GM18873 (cell line): ENCODE results near the gene PTMS.

ENCODE experiments used
- ATAC-seq: cut with Tn5 transposase; IDR thresholded peaks from one replicate; pipeline ENCODE4 v1.9.1; 2021; ENCODE audit warnings: mild to moderate bottlenecking, moderate library complexity, moderate number of reproducible peaks; ENCODE audit not compliant: unreplicated experiment, low FRiP score

PTMS gene

DNA sequence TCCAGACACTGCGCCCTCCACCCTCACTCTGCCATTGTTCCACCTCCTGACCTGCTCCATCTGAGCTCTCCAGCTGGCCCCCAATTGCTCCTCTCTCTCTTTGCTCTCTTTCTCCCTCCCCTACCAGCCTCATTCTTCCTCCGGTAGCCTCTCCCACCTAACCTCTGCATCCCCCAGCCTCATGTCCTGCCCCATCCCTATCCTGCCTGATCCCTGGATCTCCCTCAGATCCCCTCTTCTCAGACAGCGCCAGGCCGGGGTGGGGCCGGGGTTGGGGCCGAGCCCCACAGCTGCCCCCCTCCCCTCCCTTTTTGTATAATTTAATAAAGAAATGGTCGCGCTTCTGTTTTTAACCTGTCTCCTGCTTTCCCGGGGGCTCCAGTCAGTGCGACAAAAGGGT lies 4.4 kb downstream of the PTMS start:
- no peak for ATAC-seq

DNA sequence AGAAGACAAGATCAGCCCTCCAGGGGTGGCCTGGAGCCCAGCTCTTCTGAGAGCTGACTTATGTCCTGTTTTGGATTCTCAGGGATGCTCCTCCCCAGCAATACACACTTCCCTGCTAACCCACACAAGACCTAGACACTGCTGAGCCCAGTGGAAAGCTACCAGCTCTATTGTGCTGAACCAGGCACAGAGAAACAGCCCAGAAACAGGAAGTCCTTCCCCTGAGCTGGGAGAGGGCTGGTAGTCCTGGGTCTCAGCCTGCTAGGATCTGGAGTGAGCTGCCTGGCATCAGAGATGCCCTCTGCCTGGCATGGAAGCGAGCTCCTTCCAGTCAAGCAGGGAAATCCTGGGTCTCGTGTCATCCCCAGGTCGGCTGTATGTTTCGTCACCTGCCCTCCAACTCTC lies 4.9 kb downstream of the PTMS start:
- no peak for ATAC-seq

DNA sequence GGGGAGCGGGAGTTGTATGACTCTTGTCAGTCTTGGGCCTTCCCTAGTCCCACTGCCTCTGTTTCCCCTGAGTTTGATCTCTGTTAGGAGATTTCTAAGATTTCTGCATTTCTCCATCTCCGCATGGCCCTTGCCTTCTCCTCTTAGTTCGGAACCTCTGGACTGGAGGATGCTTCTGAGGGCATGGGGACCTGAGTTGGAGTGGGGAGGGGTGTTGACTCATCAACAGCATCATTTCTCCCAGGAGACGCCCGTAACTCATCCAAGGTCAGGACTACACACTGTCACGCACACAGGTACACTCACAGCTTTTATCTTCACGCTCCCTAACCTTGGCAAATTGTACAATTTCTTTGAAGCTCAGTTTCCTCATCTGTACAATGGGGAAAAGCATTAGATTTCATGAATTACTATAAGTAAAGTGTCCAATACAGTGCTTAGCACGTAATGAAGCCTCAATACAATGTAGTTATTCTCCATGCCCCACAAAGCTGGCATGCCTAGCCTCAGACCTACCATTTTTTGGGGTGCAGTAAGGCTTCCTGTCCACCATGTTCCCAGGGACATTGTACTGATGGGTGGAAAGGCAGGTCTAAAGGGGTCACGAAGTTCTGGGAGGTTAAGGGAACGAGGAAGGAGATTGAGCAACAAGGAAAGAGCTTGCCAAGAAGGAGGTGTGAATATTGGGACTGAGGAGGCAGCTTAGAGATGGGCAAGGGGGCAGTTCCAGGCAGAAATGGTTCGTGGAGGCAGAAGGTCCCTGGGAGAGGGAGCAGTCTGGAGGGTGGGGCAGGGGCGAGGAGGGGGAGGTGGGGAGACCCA lies 5.6 kb downstream of the PTMS start:
- ATAC-seq, result no peak

DNA sequence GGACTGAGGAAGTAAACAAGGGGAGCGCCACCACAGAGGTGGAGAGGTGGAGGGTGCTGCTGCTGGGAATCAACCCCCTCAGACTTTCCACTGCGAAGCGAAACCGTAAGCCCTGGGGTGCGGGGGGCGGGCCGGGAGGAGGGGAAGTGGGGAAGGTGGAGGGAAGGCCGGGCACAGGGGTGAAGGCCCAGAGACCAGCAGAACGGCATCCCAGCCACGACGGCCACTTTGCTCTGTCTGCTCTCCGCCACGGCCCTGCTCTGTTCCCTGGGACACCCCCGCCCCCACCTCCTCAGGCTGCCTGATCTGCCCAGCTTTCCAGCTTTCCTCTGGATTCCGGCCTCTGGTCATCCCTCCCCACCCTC lies 6.2 kb downstream of the PTMS start, which contains the start of gene LAG3:
LAG3 (plus strand) TSS at position 190 of the 365 bp plus-strand sequence. CDS start 333 bp downstream, outside the sequence.
- ATAC-seq, result no peak

DNA sequence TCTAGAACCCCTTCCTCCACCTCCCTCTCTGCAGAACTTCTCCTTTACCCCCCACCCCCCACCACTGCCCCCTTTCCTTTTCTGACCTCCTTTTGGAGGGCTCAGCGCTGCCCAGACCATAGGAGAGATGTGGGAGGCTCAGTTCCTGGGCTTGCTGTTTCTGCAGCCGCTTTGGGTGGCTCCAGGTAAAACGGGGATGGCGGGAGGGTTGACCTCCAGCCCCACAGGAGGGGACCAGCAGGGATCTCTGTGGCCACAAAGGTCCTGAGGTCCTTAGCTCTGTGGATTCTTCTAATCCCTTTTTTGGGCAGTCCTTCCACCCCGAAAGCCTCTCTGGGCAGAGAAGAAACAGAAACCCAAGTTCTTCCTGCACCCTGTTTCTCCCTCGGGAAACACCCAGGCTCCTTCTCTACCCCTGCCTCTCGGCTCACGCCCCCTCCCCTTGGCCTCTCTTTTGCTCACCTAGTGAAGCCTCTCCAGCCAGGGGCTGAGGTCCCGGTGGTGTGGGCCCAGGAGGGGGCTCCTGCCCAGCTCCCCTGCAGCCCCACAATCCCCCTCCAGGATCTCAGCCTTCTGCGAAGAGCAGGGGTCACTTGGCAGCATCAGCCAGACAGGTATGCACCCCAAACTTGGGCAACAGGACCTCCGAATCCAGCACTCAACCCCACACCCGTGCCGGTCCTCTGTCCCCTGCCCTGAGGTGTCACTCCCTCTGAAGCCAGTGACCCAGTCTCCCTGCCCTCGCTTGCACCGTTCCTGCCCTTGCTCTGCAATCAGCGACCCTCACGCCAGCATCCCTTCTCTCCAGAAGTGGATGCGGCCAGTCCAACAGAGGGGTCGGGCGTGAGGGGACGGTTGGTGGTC lies 6.8 kb downstream of the PTMS start:
- no peak for ATAC-seq

DNA sequence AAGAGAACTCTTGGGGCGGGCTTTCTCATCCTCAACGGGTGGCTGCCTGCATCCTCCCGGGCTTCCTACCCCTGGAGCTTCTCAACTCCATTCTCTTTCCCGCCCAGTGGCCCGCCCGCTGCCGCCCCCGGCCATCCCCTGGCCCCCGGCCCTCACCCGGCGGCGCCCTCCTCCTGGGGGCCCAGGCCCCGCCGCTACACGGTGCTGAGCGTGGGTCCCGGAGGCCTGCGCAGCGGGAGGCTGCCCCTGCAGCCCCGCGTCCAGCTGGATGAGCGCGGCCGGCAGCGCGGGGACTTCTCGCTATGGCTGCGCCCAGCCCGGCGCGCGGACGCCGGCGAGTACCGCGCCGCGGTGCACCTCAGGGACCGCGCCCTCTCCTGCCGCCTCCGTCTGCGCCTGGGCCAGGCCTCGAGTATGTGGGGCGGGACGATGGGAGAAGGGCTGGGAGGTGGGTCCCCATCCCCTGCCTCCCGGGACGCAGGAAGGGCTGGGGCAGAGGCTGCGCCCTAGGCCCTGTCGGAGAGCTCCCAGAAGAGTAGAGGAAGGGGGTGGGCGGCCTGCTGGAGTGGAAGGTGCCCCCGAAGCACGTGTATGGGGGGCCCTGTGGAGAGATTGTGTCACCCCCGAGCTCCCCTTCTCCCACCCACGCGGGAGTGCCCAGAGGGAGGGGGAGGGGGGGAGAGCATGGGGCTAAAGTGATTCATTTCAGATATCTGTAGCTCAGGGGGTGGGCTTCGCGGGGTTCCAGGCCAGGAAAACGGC lies 7.6 kb downstream of the PTMS start:
- no peak for ATAC-seq

DNA sequence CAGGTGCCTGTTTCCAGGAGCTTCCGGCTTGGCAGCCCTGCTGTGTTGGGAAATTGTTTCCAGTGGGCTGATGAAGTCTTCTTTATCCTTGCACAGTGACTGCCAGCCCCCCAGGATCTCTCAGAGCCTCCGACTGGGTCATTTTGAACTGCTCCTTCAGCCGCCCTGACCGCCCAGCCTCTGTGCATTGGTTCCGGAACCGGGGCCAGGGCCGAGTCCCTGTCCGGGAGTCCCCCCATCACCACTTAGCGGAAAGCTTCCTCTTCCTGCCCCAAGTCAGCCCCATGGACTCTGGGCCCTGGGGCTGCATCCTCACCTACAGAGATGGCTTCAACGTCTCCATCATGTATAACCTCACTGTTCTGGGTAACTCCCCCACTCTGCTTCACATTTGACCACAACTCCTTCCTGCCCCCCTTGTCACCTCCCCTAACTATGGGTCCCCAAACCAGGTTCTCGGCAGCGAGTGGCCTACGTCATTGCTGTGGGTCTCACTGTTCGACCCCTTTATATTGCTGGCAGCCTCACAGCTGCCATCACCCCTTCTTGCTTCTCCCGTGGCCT lies 8.4 kb downstream of the PTMS start:
- ATAC-seq, result no peak

DNA sequence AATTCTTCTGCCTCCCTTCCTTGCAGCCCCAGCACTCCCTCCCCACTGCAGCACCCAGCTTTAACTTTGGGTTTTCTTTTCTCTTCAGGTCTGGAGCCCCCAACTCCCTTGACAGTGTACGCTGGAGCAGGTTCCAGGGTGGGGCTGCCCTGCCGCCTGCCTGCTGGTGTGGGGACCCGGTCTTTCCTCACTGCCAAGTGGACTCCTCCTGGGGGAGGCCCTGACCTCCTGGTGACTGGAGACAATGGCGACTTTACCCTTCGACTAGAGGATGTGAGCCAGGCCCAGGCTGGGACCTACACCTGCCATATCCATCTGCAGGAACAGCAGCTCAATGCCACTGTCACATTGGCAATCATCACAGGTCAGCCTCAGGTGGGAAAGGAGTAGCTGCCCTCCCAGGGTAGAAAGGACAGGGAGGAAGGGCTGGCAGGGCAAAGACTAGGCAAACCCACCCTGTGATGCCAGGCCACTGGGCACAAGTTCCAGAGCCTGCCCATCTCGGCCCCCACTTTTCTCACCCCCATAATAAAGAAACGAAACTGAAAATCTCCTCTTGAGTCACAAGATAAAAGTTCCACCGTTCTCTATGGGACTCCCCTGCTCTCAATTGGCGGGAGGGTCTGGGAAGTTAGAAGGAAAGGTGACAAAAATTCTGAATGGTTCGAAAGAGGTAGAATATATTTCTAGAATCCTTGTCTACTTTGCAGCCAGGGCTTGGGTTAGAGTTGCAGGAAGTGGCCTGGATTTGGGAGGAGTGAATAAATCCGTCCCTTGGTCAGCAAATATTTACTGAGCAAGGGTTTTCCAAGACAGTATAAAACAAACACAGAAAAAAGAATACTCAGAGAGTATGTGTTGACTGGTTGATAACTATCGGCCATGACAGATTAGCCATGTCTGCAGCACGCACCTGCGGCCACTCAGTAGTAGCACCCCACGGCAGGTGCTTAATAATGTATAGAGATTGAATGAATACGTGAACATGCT lies 9.3 kb downstream of the PTMS start:
- no peak for ATAC-seq

DNA sequence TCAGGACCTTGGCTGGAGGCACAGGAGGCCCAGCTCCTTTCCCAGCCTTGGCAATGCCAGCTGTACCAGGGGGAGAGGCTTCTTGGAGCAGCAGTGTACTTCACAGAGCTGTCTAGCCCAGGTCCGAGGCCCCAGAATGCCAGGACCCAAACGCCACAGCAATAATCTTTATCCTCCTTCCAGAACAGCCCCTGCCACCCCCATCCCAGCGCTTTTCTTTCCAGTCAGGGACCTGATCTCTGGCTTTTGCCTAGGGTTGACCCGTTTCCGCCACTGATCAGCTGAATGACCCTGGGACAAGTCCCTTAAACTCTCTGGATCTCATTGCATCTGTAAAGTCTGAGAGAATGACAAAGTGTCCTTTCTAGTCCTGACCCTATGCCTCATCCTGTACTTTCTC lies 11.2 kb downstream of the PTMS start:
- no peak for ATAC-seq

DNA sequence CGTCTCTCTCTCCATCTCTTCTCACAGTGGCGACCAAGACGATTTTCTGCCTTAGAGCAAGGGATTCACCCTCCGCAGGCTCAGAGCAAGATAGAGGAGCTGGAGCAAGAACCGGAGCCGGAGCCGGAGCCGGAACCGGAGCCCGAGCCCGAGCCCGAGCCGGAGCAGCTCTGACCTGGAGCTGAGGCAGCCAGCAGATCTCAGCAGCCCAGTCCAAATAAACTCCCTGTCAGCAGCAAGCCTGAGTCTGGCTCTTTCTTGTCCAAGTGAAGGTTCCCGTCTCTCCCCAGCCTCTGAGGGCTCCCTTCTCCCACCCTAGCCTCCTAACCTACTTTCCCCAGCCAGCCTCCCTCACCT lies 12.0 kb downstream of the PTMS start:
- ATAC-seq, result no peak

DNA sequence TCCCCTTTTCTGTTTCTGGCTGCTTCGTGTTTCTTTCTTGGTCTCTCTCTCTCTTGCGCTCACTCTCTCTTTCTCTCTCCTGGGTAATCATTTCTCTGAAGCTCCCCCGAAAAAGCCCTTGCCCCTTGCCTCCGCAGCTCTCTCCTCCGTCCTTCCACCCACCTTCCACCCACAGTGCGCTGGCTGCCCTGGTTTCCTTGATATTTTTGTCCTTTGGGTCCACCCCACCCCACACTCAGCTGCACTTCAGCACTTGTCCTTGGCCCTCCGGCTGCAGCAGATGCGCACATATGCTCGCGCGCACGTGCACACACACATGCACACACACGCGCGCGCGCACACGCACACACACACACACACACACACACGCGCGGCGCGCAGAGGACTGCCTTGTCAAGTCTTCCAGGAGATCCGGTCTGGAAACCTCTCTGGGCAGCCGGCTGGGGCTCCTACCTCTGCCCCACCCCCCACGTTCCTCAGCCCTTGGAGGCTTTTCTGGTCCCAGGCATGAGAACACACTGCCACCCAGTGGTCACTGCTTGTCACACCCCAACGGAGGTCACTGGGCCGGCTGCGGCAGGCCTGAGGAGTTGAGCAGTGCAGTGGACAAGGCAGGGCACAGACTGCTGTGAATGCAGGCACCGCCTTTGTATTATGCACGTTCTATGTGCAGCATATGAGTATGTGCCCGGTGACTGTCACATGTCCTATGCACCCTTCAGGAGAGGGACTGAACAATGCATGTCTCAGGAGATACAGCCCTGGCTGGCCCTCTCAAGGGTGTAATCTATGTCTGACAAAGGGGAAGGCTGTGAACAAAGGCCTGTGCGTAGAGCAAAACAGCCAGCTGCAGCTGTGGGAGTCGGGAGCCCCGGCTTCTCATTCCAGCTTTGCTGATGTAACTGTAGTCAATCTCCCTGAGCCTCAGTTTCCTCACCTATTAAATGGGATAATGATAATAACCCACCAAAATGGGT lies 12.7 kb downstream of the PTMS start:
- peak; percentile 72 for ATAC-seq

DNA sequence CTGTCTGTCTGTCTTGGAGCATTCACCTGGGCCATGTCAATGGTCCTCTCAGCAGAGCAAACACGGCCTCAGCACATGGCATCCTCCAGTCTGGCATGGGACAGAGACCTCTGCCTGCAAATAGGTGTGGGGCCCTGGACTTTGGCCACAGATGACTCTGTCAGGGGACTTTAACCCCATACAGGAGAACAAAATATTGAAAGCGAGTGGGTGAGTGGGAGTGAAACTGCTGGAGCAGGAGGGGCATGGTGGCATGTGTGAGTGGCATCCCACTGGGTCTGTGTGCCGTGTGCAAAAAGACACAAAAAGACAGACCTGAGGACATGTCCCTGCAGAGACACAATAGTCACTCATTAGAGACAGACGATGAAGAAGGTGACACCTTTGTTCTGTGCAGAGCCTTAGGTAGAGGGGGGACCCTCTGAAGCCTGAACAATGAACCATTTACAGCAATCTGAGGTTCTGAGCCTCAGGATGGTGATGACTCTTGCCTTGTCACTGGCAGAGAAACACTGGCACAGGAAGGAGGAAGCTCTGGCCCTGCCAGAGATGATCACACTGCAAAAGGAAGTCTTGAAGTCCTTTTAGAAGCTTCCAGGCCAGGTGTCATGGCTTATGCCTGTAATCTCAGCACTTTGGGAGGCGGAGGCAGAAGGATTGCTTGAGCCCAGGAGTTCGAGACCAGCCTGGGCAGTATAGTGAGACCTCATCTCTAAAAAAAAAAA lies 13.7 kb downstream of the PTMS start:
- no peak for ATAC-seq

DNA sequence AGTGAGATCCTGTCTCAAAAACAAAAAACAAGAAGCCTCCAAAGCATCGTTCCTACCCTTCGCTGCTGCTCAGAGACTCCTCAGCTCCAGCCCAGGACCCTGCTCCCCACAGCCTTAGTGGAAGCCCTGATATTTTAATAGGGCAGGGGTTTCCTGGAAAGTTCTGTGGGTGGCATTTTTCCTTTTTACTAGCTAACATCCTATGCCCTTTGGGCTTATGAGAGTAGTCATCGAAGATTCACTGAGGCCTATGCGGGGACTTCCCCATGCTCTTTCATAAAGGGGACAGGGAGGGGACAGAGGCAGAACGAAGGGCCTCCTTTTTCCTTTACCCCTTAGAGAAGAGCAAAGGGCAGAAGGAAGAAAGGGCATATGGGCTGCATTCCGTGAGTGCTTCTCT lies 14.4 kb downstream of the PTMS start:
- ATAC-seq, result no peak

DNA sequence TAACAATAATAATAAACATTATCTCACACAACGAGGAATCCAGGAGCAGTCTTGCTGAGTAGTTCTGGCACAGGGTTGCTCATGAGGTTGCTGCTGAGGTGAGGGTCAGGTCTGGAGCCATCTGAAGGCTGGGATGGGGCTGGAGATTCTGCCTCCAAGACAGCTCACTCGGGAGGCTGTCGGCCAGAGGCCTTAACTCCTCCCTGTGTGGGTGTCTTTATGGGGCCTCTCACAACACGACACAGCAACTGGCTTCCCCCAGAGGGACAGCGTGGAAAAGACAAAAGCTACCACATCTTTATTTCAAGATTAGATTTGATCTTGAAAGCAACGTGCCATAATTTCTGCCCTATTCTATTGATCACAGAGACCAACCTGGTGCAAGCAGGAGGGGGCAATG lies 16.0 kb downstream of the PTMS start:
- no peak for ATAC-seq

DNA sequence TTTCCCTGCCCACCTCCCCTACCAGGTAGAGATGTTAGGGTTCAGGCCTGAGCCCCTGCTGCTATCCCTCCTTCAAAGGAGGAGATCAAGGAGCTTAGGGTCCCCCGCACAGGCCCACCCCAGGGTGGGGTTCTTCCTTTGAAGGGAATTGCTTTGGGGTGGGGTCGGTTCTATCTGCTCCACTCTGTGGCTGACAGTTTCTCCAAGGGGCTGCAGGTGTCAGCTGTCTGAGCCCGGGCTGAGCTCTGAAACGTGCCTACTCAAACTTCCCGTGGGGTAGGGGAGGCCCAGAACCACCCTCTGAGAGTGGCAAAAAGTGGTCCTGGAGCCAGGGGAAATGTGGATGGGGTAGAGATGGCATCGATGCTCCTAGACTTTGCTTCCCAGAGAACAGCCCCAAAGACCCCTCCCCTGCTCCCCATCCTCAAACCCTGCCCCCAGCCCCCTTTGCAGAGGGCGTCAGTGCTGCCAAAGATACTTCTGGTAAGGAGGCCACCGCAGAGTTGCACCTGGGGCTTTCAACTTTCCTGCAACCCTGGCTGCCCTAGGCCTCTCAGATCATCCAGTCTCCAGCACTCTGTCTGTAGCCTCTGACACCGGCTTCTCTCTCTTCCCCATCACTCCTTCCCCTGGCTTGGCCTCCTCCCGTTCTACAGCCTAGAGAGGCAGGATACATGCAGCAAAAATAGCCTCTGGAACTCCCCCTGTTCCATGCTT lies 16.8 kb downstream of the PTMS start:
- ATAC-seq, result no peak

DNA sequence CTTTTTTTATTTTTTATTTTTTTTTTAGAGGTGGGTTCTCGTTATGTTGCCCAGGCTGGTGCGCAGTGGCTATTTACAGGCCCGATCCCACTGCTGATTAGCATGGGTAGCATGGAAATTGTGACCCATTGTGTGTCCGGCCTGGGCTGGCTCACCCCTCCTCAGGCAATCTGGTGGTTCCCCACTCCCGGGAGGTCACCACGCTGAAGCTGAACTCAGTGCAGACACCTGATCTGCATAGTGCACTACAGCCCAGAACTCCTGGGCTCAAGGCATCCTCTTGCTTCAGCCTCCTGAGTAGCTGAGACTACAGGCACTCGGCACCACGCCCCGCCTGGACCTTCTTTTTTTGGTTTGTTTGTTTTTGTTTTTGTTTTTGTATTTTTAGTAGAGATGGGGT lies 17.7 kb downstream of the PTMS start:
- no peak for ATAC-seq

DNA sequence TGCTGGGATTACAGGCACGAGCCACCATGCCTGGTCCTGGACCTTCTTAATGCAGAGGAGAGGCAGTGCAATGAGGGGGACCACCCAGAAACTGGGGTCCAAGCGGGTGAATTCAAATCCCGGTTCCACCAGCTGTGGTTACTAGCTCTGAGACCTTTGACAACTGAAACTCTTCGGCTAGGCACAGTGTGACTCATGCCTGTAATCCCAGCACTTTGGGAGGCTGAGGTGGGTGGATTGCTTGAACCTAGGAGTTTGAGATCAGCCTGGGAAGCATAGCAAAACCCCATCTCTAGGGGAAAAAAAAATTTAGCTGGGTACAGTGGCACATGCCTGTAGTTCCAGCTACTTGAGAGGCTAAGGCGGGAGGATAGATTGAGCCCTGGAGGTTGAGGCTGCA lies 18.1 kb downstream of the PTMS start:
- ATAC-seq, result no peak
